ENCODE results near the gene LDLRAD4.

DNA sequence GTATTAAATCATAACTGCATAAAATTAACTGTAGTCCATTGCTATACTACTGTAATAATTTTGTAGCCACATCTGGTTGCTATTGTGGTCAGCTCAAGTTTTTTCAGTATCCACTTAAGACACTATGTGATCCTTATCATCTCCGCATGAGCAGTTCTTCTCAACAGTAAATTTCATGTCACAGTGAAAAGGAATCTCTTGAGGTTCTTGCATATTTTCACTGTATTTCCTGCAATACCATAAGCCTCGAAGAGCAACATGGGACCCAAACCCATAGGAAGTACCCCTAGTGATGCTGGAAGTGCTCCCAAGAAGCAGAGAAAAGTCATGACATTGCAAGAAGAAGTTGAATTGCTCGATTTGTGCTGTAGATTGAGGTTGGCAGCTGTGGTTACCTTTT, 86.7 kb downstream of the LDLRAD4 start:
- TF ChIP-seq GATA2 (IDR thresholded peaks at IDR 0.05; ENCODE audit: low read depth, low read length) (no peak), GATA3 (IDR thresholded peaks at IDR 0.05; ENCODE audit: low read depth, low read length) (no peak)
